Prostate gland (tissue), 2 donors: ENCODE results near the gene SCAP.

Source experiments
- CTCF ChIP-seq, 4 experiments: fragments of 200-600 bp in 2 of 4; fragments of 450-650 bp in 2 of 4; sonication (generic) in 2 of 4; IDR thresholded peaks; 1 replicate in 3 of 4; 2 replicates in 1 of 4; pipeline ENCODE4 v1.5.1; 2016 to 2019; ENCODE audit warnings: antibody characterized with exemption in 4 of 4, mild to moderate bottlenecking in 2 of 4, moderate library complexity in 2 of 4
- POLR2AphosphoS5 ChIP-seq: sonication (generic); formaldehyde crosslinking; IDR thresholded peaks from one replicate; pipeline ENCODE4 v1.6.1; 2017; ENCODE audit warnings: antibody characterized with exemption

- TF ChIP-seq POLR2AphosphoS5: no peak
- no peak for TF ChIP-seq CTCF (IDR thresholded peaks at IDR 0.05)
These were observed 39.6 kb downstream of the SCAP start for GRCh38 chr3:47436180-47436579.
